GM18502 (cell line): ENCODE results near the gene CAMKMT.

ENCODE experiments used
- ATAC-seq: cut with Tn5 transposase; IDR thresholded peaks from one replicate; pipeline ENCODE4 v1.9.1; 2021; ENCODE audit warnings: mild to moderate bottlenecking; ENCODE audit not compliant: unreplicated experiment, poor library complexity

Gene CAMKMT

DNA sequence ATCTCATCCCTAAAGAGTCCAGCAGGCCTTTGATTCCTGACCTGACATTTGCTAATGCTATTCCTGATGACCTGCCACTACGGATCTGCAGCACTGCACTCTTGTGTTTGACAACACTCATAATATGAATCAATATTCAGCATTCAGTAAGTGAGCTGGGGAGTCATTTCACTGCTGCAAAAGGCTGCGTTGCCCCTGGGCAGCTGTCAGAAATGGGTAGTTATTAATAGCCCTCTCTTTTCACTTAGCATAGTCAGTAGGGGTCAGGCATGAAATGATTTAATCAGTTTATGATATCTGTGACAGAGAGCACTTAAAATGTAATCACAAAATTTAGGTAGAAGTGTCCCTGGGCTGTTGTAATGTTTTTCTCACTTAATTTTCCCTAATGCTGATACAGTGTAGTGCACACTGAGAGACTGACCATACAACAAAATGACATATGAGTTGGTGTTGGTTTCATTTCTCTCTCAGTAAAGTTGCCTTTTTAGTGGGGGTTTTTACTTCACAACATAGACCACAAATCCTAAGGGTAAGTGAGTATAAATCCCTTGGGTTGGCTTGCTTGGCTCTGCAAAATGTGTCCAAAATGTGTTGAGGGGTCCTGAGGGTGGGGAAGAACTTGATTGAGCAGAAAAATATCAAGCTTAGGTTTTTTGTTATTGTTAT lies 184.8 kb downstream of the CAMKMT start:
- no peak for ATAC-seq

DNA sequence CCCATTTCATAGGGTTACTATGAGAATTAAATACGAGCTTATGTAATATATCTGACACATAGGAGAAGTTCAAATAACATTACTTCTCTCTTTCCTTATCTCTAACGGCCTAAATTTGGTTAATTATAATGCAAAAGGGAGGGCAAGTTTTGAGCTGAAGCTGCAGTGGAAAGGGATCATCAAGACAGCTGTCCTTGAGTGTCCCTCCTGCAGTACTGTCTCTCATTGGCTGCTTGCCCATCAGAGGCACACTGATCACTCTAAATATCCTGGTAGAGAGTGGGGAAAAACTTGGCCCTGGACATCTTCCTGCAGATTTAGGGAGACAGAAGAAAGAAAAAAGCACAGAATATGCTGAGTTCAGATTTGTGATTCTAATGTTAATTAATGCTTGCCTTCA lies 186.0 kb downstream of the CAMKMT start:
- ATAC-seq = no peak

DNA sequence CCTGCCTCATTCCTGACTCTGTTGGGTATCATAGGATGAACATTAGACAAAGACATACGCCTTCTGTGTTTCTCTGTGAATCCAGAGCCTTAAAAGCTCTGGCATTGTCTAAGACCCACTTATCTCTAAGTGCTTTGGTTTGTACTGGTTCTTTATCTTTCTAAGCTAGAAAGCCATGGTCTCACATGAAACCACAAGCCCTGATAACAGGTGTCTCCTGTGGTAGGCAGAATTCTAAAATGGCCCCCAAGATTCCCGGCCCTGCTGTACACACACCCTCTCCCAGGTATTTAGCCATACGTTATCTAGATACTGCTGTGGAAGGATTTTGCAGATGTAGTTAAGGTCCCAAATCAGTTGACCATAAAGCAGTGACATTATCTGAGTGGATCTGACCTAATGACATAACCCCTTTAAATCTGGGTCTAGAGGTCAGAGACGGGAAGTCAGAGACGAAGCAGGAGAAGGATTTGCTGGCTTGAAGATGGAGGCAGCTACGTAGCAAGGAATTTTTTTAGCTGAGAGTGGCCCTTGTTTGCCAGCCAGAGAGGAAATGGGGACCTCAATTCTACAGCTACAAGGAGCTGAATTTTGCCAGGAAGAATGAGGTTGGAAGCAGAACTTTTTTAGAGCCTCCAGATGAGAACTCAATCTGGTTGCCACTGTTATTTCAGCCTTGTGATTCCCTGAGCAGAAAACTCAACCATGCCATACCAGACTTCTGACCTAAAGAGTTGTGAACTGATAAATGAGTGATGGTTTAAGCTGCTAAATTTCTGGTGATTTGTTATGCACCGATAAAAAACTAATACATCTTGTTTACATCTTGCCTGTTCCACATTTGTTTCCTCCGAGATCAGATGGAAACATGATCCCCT lies 186.7 kb downstream of the CAMKMT start:
- no peak for ATAC-seq

DNA sequence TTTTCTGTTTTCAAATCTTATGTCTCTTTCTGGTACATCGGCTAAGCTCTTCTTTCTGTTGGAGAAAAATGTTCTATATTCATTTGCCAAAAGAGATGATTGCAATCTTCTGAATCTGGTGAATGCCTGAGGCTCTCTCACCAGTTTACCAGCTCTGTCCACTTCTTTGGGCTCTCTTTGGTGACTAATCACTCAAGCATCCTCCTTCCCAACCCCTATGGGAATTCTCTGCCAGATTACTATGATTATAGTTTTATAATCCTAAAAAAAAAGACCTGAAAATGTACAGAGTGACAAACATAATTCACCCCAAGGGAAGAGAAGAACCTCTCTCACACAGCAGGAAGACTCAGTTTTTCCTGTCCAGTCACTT lies 187.3 kb downstream of the CAMKMT start:
- ATAC-seq = no peak

DNA sequence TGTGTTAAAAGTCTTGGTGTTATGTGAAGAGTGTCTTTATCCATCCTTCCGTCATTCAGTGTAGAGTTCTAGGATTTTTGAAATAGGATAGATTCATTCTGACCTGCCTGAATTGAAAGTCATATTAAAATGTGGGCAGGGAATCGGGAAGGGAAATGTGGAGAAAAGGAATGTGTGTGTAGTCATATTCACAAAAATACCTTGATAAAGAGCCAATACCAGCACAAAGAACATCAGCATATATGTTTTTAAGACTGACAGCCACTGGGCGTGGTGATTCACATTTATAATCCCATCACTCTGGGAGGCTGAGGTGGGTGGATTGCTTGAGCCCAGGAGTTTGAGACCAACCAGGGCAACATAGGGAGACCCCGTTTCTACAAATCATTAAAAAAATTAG lies 188.1 kb downstream of the CAMKMT start:
- ATAC-seq = no peak

DNA sequence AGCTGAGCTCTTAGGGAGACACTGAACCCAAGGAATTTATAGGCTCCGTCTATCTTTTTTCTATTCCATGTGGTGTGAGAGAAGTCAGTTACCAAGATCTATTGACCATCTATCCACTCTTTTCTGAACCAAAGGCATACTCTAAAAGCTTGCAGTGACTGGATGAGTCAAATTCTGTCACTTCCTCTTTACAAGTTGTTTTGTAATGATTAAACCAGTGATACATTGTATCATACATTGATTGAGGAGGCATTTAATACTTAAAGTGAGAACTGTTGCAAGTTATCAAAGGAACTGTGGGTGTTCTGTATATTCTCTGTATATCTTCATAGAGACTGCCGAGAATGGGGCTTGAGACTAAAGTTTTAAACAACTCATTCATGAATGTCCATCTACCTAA lies 188.8 kb downstream of the CAMKMT start:
- ATAC-seq = no peak

DNA sequence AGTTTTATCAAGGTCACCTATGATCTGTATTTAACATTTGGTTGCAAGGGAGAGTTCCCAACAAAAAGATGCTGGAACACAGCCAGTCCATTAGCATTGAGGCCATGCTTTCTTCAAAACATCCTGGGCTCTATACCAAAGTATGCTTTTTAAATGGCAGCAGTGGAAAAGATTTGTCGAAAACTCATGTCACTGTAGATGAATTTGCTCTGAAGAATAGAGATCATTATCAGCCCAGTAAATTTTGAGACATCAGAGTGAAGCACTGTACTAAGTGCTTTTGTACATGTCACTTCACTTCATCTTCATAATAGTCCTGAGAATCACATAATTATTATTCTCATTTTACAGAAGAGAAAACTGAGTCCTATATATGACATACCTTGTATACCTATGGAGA lies 189.8 kb downstream of the CAMKMT start:
- ATAC-seq = no peak

DNA sequence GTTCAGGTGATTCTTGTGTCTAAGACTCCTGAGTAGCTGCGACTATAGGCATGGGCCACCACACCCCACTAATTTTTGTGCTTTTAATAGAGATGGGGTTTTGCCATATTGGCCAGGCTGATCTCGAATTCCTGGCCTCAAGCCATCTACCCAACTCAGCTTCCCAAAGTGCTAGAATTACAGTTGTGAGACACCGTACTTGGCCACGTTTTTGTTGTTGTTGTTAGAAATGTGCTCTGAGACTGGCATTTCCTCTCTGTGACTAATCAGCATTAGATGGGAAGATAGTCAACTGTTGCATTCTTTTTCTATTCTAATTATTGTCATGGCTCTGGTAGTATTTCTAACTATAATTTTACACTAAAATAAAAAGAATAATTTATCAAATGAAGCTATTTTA lies 191.7 kb downstream of the CAMKMT start:
- ATAC-seq = no peak

DNA sequence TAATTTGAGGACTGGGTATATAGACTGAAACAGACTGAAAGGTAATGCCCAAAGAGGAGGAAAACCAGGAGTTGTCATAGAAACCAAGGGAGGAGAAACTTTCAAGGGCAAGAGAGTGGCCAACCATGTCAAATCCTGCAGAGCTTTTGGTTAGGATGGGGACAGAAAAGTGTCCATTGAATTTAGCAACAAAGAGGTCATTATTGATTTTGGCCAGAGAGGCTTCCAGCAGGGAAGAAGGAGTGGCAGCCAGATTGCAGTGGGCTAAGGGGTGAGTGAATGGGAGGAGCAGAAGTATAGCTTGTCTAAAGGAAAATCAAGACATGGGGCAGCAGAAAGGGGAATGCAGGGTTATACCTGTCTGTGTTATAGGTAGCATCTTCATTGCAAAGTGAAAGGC lies 194.0 kb downstream of the CAMKMT start:
- ATAC-seq = no peak

DNA sequence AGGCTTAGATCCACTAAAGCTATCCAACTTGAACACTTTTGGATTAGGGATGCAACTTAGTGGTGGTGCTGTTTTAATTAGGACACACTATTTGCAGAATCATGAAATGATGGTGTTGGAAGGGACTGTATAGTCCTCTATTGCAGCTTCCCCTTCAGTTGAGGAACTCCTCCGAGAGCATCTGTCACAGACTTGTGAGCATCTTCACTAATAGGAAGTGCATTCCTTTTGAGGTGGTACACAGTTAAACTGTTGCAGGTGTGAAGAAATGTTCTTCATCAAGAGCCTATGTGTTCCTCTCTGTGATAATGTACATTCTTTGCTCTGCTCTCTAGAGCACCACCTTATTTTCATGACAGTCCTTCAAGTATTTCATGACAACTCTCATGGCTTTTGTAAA lies 197.4 kb downstream of the CAMKMT start:
- ATAC-seq = no peak

DNA sequence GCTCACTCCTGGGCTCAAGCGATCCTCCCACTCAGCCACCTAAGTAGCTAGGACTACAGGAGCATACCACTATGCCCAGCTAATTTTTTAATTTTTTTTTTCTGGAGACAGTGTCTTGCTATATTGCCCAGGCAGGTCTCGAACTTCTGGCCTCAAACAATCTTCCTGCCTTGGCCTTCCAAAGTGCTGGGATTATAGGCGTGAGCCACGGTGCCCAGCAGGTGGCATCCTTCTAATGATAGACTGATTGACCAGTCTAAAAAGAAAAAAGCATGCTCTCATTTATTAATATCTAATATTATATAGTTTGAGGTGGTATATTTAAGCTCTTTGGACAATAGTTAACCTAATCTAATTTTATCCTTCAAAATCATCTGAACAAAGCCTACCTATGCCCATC lies 198.6 kb downstream of the CAMKMT start:
- ATAC-seq = no peak

DNA sequence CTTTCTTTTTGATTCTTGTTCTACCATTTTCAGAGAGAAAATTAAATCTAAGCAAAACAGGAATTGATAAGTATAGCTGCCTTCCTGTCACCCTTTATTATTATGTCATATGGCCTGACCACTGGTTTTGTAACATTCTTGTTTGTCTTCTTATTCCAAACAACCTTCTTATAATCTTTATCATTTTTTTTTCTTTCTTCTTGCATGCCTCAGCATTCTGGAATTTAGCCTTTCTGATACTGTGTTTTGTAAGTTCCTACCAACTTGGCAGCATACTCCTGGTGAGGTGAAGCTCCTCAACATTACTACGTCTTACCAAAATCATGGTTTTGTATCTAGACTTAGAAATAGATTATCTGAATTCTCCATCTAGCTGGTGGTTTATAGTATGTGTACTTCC lies 199.2 kb downstream of the CAMKMT start:
- no peak for ATAC-seq

DNA sequence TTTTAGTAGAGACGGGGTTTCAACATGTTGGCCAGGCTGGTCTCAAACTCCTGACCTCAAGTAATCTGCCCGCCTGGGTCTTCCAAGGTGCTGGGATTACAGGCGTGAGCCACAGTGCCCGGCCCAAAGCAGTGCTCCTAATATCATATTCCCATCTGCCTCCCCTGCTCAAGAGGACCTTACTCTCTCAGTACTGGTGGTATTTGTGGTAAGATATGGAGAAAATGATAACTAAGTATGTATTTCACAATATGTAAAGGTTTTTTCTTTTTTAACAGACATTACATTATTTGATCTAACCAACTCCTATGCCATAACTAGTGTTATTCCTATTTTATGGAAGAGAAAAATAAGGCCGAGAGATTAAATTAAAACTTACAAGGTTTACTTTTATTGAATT lies 201.0 kb downstream of the CAMKMT start:
- no peak for ATAC-seq

DNA sequence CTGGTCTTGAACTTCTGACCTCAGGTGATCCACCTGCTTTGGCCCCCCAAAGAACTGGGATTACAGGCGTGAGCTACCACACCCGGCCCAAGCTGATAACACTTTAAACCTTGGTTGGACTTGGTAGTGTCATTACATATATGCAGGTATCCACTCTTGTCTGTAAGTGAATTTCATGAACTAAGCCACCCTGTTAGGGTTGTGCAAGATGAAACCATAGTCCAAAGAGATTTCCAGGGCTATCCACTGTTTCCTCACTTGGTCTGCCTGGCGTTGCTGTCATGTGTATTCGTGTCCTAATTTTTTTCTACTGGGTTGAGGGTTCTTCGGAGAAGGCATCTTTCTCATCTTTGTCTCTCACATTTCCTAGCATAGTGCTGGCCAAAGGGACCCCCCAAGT lies 203.0 kb downstream of the CAMKMT start:
- no peak for ATAC-seq

DNA sequence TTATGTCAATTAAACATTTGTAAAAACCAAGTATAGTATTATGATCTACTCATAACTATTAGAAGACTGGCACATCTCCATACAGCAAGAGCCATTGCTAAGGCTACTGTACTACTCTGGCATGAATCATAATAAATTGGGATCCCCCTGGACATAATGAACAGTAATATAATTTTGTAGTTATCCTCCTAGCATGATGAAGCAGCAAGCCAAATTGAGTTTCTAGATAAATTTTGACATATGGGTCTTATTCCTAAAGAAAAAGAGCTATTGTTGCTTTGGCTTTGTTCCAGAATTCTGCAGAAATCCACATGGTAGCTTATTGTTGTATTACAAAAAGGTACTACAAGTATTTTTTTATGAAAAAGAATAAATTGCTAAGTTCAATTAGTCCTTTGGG lies 204.3 kb downstream of the CAMKMT start:
- no peak for ATAC-seq

DNA sequence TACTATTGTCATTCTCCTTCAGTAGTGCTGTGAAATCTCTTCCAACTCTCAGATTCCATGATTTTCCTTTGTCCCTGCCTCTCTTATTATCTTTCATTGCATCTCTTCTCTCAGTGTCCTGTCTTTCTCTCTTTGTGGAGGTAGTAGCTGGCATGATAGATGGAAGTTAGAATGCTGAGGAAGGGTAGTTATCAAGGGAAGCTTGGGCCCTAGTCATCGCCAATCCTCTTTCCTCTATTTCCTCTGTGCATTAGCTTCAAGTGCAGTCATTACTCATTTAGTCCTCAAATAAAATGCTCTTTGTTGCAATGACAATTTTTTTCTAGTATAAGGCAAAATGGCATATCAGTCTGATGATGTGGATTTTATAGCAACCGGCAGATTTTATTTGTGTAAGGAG lies 207.7 kb downstream of the CAMKMT start:
- ATAC-seq = no peak

DNA sequence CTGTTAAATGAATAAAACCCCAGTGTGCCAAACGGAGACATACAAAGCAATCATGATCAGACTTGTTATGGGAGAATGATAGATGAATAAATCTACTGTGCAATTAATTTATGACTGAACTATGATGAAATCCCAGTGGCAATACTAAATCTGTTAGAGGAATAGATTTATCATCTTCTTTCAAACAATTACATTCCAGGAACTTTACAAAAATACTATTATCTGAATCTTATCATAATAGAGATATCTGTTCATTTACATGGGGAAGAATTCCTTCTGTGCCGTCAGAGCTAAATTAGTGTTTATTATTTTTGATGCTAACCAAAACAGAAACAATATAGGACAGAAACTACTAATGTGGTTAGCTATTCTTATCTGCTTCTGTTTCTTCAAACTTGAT lies 208.5 kb downstream of the CAMKMT start:
- no peak for ATAC-seq

DNA sequence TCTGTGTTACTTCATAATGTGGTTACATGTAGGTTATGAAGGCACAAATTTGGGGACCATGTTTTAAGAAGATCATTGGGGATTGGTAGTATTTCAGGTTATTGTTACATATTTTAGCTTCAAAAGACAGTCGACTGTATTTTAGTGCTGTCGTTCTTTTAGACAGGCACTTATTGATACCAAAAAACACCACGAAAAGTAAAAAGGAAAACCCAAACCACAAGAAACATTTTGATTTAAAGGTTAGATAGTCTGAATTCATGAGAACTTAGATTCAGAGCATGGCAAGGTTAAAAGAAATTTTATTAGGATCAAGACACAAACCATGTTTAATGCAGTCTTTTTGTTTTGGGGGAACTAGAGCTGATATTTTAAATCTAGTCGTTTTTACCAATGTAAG lies 209.0 kb downstream of the CAMKMT start:
- no peak for ATAC-seq

DNA sequence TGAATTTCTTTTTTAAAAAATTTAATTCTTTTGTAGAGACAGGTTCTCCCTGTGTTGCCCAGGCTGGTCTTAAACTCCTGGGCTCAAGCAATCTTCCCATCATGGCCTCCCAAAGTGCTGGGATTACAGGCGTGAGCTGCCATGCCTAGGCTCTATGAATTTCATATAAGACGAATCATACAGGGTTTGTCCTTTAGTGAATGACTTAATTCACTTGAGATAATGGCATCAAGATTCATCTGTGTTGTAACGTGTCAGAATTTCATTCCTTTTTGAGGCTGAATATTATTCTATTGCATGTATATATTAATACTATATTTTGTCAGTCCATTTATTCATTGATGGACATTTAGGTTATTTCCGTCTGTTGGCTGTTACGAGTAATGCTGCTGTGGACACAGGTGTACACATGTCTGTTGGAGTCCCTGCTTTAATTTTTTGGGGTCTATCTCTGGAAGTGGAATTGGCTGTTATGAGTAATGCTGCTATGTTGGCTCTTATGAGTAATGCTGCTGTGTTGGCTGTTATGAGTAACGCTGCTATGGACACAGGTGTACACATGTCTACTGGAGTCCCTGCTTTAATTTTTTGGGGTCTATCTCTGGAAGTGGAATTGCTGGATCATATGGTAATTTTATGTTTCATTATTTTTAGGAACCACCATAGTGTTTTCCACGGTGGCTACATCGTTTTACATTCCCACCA lies 210.6 kb downstream of the CAMKMT start:
- ATAC-seq = peak; percentile 43

DNA sequence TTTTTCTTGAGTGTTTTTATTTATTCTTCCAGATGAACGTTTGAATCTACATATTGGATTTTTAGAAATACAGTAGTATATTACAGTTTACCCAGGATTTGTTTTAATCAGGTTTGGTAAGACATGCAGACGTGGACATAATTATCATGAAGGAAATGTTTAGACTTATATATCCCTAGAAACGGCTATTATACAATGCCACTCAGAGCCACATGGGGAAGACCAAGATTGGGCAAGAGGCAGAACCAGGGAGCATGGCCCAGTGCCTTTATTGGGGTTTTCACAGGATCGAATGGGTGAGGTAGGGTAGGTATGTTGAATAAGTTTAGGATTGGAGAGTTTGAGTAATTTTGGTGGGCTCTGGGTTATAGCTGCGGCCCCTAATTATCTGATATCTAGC lies 212.2 kb downstream of the CAMKMT start:
- ATAC-seq = no peak

DNA sequence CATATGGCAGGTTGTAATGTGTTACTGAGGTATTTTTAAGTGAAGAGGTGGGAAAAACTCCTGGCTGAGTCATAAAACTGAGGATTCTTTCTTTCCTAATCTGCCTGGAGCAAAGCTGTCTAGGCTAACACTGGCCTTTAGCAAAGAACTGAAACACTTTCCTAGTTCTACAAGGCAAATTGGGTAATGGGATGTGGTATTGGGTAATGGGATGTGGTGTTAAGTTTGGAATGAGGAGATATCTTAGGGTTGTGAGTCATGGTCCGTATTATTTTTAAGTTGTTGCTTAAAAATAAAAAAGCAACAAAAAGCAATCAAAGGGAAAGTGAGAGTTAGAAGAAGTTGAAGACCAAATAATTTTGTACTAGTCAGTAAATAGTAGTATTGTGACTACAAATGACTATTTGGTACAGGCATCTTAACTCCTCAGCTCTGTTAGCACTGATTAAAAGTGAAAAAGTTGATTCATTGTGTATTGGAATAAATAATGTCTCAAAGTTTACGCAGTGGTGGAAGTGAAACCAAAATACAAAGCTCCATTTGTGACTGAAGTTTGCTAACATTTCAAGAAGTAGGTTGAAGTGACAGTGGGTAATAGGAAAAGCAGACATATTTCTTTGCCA lies 216.8 kb downstream of the CAMKMT start:
- no peak for ATAC-seq
